Measurements from ENCODE around the gene PPP1R12C. TPM values are rescaled to one million over a fixed set of nuclear protein-coding genes. Genes with fewer than 3 reads are reported as not detected.
A peak's percentile ranks its signal among the peaks of the same experiment; 100 is the strongest.

PPP1R12C gene
- total and polyA plus RNA-seq, 10 of the 15 experiments (the other 5 are each of a cell fraction or from before 2014, with no cell fraction given): 1.4 to 84.7 (median 20.5) TPM

DNA sequence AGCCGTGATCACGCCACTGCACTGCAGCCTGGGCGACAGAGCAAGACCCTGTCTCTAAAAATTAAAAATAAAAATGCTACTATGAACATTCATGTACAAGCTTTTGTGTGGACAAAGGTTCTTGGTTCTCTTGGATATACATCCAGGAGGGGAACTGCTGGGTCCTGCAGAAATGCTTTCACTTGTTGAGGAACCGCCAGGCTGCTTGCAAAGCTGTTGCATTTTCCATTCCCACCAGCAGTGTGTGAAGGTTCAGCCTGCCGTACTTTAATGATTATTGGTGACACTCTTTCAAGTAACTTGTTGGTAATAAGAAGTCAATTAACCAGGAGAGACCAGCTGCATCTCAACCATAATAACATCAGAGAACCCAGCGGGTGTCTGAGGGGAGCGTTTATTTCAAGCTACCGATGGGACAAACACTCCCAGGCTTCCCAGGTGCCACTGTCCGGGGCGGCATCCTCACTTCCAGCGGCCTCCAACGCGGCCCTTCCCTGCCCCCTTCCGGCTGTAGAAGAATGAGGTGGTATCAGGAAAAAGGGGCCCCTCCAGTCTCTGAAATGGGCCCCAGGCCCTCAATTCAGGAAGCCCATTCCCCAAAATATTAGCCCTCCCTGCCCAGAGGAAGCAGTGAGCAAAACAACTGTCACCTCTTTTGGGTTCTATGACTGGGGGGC is 15.2 kb upstream of the PPP1R12C start:
- ATAC-seq (no peak), FAIRE-seq (no peak), DNase-seq (ENCODE audit: low read depth, low spot score) (no peak)
- Histone ChIP-seq H2AFZ (ENCODE audit: control insufficient read depth, low read depth, low read length) (no peak overlapping the region), H3K9me3 (replicated peaks; ENCODE audit: control insufficient read depth, insufficient read depth, low read length) (no peaks in the 10 kb centered on the region), H4K20me1 (ENCODE audit: control insufficient read depth, insufficient read depth) (no peaks in the 10 kb centered on the region), H3K27me3 (replicated peaks in 1 of 2; ENCODE audit: control insufficient read depth in 2 of 2, insufficient read depth in 2 of 2, low read length in 1 of 2) (no peaks in the 10 kb centered on the region), H3K79me2 (ENCODE audit: control insufficient read depth, insufficient read depth, low read length) (no peaks in the 10 kb centered on the region), H3K4me3 (no peak overlapping the region), H3K27ac (ENCODE audit: control insufficient read depth, insufficient read depth) (no peak overlapping the region), H3K4me2 (ENCODE audit: control insufficient read depth, insufficient read depth) (no peak overlapping the region), H3K36me3 (ENCODE audit: control insufficient read depth in 2 of 2, insufficient read depth in 2 of 2, low read length in 1 of 2) (no peaks in the 10 kb centered on the region), H3K9ac (ENCODE audit: control insufficient read depth, insufficient read depth, low read length) (no peak overlapping the region), H3K4me1 (ENCODE audit: control insufficient read depth, insufficient read depth, low read length) (peaks cover 13% of the 10 kb centered on the region)
- in situ Hi-C loops (cut with MboI) (no loop called here), intact Hi-C loops (cut with micrococcal nuclease; ENCODE audit: unreplicated experiment) (no loop called here)
- RAD21 ChIA-PET (ENCODE audit: unreplicated experiment): interaction anchor here (0.6 kb wide), 2 partner anchors 403 to 653 kb away, joined by 3 to 4 read pairs; no protein-coding TSS in a partner anchor
- POLR2A ChIA-PET: no interaction called here
- TF ChIP-seq SRF (IDR thresholded peaks at IDR 0.05; ENCODE audit: low read depth in 2 of 2, low read length in 2 of 2): no peak
- peak; percentile 26; the same call in 1 of the 2 replicates for TF ChIP-seq SMC3 (IDR thresholded peaks at IDR 0.05; ENCODE audit: borderline replicate concordance, low read length)
- TF ChIP-seq RAD21 (IDR thresholded peaks at IDR 0.05; ENCODE audit: insufficient read depth, low read depth, low read length): peak; percentile 57
- TF ChIP-seq ETV6 (conservative IDR thresholded peaks at IDR 0.05 in 1 of 2, IDR thresholded peaks at IDR 0.05 in 1 of 2; ENCODE audit: borderline replicate concordance in 1 of 2, low read depth in 1 of 2): no peak
- TF ChIP-seq CTCF (IDR thresholded peaks at IDR 0.05 in 2 of 3, conservative IDR thresholded peaks at IDR 0.05 in 1 of 3; ENCODE audit: control insufficient read depth in 2 of 3, extremely low read depth in 1 of 3, insufficient read depth in 1 of 3, low read depth in 3 of 3, low read length in 3 of 3): peak; percentile 10 to 28 (median 27); a peak in 3 of 6 replicates
- CTCF ChIA-PET: interaction anchor here (1.1 to 2.5 kb wide), 2 partner anchors 10 to 44 kb away, joined by 6 to 17 read pairs; no protein-coding TSS in a partner anchor
- WGBS (ENCODE audit: insufficient coverage, insufficient replicate concordance, low lambda C conversion rate, missing lambda C conversion rate): 58% methylated on average over 14 of the region's 14 CpGs
- no TSS peak for BruUV-seq (replicated peaks)
- SMC1A ChIA-PET (ENCODE audit: uncharacterized antibody, unreplicated experiment): interaction anchor here (0.9 to 1.4 kb wide), 2 partner anchors 14 to 458 kb away, joined by 3 to 4 read pairs; no protein-coding TSS in a partner anchor
